ENCODE results near the gene NLN. TPM values are rescaled to one million over a fixed set of nuclear protein-coding genes. Genes with fewer than 3 reads are reported as not detected.
"Not testable (repeated sequence)": the region's sequence is repeated elsewhere in the genome, so short reads cannot be mapped to it uniquely, and the experiment has no call there.

The NLN gene
- total and polyA plus RNA-seq, 9 donors: 10.2 to 19.6 (median 17.0) TPM

DNA sequence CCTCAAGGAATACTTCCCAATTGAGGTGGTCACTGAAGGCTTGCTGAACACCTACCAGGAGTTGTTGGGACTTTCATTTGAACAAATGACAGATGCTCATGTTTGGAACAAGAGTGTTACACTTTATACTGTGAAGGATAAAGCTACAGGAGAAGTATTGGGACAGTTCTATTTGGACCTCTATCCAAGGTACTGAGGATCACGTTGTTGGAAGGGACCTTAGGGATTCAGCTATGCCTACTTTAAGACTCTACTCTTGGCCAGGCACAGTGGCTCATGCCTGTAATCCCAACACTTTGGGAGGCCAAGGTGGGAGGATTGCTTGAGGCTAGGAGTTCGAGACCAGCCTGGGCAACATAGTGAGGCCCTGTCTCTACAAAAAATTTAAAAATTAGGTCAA, 66.3 kb downstream of the NLN start:
- WGBS (ENCODE audit: insufficient coverage): 85% methylated on average over 1 of the region's 2 CpGs
- H3K4me3 ChIP-seq (ENCODE audit: low read length); H3K9me3 ChIP-seq (replicated peaks; ENCODE audit: control insufficient read depth, low read depth, low read length); H3K27me3 ChIP-seq (ENCODE audit: control insufficient read depth, insufficient read depth, low read length); H3K27ac ChIP-seq (ENCODE audit: low read length); DNase-seq; H3K4me1 ChIP-seq (ENCODE audit: control insufficient read depth, insufficient read depth, low read length): not testable (repeated sequence)
- H3K36me3 ChIP-seq (ENCODE audit: control insufficient read depth, insufficient read depth, low read length): peaks cover 11% of the 10 kb centered on the region

DNA sequence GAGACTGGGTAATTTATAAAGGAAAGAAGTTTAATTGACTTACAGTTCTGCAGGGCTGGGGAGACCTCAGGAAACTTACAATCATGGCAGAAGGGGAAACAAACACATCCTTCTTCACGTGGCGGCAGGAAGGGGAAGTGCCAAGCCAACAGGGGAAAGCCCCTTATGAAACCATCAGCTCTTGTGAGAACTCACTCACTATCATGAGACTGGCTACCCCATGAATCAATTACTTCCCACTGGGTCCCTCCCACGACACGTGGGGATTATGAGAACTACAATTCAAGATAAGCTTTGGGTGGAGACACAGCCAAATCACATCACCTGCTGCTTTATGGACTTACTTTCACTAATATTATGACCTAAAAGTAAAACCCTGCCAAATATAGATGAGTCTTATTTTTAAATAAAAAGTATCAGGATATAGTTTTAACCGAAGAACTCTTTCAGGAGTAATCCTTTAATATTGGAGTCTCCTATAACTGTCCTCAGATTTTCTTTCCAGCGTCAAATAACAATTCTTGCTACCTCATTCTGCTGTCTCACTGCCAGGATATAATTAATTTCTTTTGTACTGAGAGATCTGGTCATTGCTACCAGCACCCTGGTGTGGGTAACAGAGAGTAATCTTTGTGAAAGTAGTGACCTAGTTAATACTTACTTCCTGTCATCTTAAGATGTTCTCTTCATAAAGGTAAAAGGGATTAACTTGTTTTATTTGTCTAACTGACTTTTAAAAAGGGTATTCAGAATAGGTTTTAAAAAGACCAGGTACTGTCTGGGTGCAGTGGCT, 68.6 kb downstream of the NLN start:
- H3K9me3 ChIP-seq (replicated peaks; ENCODE audit: control insufficient read depth, low read depth, low read length): no peaks in the 10 kb centered on the region
- WGBS (ENCODE audit: insufficient coverage): 64% methylated on average over 2 of the region's 6 CpGs
- H3K27ac ChIP-seq (ENCODE audit: low read length): no peak overlapping the region
- H3K36me3 ChIP-seq (ENCODE audit: control insufficient read depth, insufficient read depth, low read length): peaks cover 13% of the 10 kb centered on the region
- no peak overlapping the region for H3K4me3 ChIP-seq (ENCODE audit: low read length)
- no peaks in the 10 kb centered on the region for H3K27me3 ChIP-seq (ENCODE audit: control insufficient read depth, insufficient read depth, low read length)
- DNase-seq: no peak
- no peaks in the 10 kb centered on the region for H3K4me1 ChIP-seq (ENCODE audit: control insufficient read depth, insufficient read depth, low read length)

DNA sequence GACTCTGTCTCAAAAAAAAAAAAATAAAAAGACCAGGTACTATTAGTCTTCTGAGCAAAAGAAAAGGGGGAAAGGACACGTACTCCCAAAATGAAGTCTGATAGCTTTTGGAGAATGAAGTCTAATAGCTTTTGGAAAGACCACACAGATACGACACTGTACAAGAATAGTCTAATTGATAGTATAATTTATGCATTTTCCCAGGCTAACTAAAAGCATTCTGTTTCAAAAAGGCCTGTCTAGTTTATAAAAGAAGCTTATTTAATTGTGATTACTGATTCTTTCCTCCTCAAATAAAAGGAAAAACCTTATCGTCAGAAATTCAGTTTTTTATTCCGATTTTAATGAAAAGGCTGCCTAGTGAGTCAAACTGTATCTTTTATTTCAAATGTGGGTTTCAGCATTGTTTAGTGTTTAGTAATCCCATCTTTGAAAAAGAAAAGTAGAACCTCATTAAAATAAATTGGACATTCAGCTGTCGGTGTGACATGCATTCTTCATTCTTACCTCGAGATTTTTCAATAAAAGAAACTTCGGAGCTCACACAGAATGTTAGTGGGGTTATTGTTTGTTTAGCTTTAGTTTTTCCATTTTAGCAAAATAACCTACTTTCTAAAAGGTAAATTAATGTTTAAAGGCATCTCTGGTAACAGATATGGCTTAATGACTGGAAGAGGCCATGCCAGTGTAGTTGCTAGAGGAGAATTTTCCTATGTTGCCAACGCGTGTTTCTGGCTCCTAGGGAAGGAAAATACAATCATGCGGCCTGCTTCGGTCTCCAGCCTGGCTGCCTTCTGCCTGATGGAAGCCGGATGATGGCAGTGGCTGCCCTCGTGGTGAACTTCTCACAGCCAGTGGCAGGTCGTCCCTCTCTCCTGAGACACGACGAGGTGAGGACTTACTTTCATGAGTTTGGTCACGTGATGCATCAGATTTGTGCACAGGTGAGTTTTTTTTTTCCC, 70.0 kb downstream of the NLN start:
- H3K4me1 ChIP-seq (ENCODE audit: control insufficient read depth, insufficient read depth, low read length): no peaks in the 10 kb centered on the region
- no peak overlapping the region for H3K27ac ChIP-seq (ENCODE audit: low read length)
- H3K4me3 ChIP-seq (ENCODE audit: low read length): no peak overlapping the region
- peaks cover 13% of the 10 kb centered on the region for H3K36me3 ChIP-seq (ENCODE audit: control insufficient read depth, insufficient read depth, low read length)
- no peaks in the 10 kb centered on the region for H3K27me3 ChIP-seq (ENCODE audit: control insufficient read depth, insufficient read depth, low read length)
- 68% methylated on average over 7 of the region's 17 CpGs for WGBS (ENCODE audit: insufficient coverage)
- DNase-seq: peak; percentile 72
- H3K9me3 ChIP-seq (replicated peaks; ENCODE audit: control insufficient read depth, low read depth, low read length): no peaks in the 10 kb centered on the region

DNA sequence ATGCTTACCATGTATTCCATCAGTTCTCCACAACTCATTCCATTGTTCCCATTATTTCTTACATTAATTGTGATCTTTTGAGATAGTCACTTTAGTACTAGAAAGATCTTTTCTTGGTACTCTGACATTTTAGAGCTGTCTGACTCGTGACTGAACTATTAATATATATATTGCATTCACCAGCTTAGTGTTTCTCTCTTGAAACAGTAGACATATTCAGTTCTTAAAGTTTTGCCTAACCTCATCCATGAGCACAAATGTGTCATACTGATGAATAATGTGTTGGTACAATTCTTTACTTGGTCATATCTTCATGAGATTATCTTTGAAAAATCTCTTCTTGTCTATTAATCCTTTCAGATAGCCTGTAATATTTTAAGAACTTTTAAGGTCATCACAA, 74.3 kb downstream of the NLN start:
- no peaks in the 10 kb centered on the region for H3K27me3 ChIP-seq (ENCODE audit: control insufficient read depth, insufficient read depth, low read length)
- H3K4me1 ChIP-seq (ENCODE audit: control insufficient read depth, insufficient read depth, low read length): no peaks in the 10 kb centered on the region
- WGBS (ENCODE audit: insufficient coverage): no CpG with 5 or more reads among the region's 1 CpG
- H3K9me3 ChIP-seq (replicated peaks; ENCODE audit: control insufficient read depth, low read depth, low read length): no peaks in the 10 kb centered on the region
- H3K27ac ChIP-seq (ENCODE audit: low read length): no peak overlapping the region
- no peak overlapping the region for H3K4me3 ChIP-seq (ENCODE audit: low read length)
- H3K36me3 ChIP-seq (ENCODE audit: control insufficient read depth, insufficient read depth, low read length): peaks cover 6% of the 10 kb centered on the region
- DNase-seq: no peak

DNA sequence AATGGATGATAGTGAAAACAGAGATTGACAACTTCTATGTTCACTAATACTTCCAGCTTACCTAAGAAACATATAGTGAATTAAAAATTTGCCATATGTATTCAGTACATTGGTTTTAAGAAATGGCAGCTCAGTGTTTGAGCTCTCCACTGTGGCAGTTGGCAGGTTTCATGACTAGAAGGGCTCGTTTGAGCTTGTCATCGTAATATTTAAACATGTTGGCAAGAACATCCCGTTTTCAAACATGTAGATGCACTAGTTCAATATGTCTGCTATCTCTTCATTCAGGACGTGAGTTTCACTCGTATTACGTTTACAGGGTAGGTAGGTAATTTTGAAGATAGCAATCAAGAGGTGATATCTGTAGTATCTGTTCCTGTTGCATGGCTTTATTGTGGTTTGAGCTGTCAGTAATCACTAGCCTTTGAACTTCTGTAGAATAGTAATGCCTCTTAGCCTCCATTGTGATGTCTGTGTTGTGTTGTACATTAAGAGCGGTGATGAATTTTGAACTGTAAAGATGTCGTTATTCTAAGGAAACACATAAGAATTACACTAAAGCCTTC, 74.8 kb downstream of the NLN start:
- H3K4me3 ChIP-seq (ENCODE audit: low read length): no peak overlapping the region
- DNase-seq: no peak
- H3K27ac ChIP-seq (ENCODE audit: low read length): no peak overlapping the region
- H3K4me1 ChIP-seq (ENCODE audit: control insufficient read depth, insufficient read depth, low read length): no peaks in the 10 kb centered on the region
- peaks cover 6% of the 10 kb centered on the region for H3K36me3 ChIP-seq (ENCODE audit: control insufficient read depth, insufficient read depth, low read length)
- WGBS (ENCODE audit: insufficient coverage): 93% methylated on average over 5 of the region's 8 CpGs
- H3K9me3 ChIP-seq (replicated peaks; ENCODE audit: control insufficient read depth, low read depth, low read length): no peaks in the 10 kb centered on the region
- no peaks in the 10 kb centered on the region for H3K27me3 ChIP-seq (ENCODE audit: control insufficient read depth, insufficient read depth, low read length)

DNA sequence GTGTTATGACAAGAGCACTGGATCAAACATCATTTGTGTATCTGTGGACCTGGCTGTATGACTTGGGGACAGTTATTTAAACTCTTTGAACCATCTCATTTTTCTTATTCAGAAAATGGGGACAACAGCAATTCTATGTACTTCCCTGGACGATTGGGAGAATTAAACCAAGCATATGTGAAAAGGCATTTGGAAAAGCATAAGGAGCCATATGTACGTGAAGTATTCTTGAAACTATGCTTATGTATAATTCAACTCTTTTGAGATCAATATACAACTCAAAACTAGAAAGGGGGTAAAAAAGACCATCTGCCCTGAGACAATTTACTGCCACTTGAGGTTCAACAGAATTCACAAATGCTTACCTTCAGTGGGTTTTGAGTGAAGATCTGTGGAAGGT, 75.5 kb downstream of the NLN start:
- Histone ChIP-seq H3K36me3 (ENCODE audit: control insufficient read depth, insufficient read depth, low read length) (peaks cover 6% of the 10 kb centered on the region), H3K4me3 (ENCODE audit: low read length) (no peak overlapping the region), H3K27me3 (ENCODE audit: control insufficient read depth, insufficient read depth, low read length) (no peaks in the 10 kb centered on the region), H3K27ac (ENCODE audit: low read length) (no peak overlapping the region), H3K4me1 (ENCODE audit: control insufficient read depth, insufficient read depth, low read length) (no peaks in the 10 kb centered on the region), H3K9me3 (replicated peaks; ENCODE audit: control insufficient read depth, low read depth, low read length) (peaks cover 3% of the 10 kb centered on the region)
- no CpG with 5 or more reads among the region's 2 CpGs for WGBS (ENCODE audit: insufficient coverage)
- DNase-seq: no peak

DNA sequence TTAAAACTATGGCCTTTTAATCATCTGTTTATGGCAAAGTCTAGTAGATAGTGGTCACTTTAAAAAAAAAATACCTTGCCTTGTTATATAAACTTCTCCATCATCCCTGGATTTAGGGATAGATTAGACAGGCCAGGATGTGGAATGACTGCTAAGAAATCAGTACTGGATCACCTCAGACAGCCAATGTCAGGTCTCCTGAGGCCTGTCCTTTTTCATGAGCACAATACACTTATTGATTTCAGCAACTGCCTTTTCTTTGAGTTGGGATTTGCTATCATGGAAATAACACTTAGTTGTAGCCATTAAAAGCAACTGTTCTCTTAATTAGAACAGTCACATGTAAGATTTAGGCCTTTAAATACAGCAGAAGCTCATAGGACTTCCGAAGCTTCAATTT, 77.9 kb downstream of the NLN start:
- no CpG with 5 or more reads among the region's 1 CpG for WGBS (ENCODE audit: insufficient coverage)
- no peak for DNase-seq
- H3K27ac ChIP-seq (ENCODE audit: low read length): no peak overlapping the region
- H3K4me1 ChIP-seq (ENCODE audit: control insufficient read depth, insufficient read depth, low read length): no peaks in the 10 kb centered on the region
- H3K9me3 ChIP-seq (replicated peaks; ENCODE audit: control insufficient read depth, low read depth, low read length): peaks cover 12% of the 10 kb centered on the region
- no peaks in the 10 kb centered on the region for H3K27me3 ChIP-seq (ENCODE audit: control insufficient read depth, insufficient read depth, low read length)
- no peak overlapping the region for H3K4me3 ChIP-seq (ENCODE audit: low read length)
- peaks cover 8% of the 10 kb centered on the region for H3K36me3 ChIP-seq (ENCODE audit: control insufficient read depth, insufficient read depth, low read length)

DNA sequence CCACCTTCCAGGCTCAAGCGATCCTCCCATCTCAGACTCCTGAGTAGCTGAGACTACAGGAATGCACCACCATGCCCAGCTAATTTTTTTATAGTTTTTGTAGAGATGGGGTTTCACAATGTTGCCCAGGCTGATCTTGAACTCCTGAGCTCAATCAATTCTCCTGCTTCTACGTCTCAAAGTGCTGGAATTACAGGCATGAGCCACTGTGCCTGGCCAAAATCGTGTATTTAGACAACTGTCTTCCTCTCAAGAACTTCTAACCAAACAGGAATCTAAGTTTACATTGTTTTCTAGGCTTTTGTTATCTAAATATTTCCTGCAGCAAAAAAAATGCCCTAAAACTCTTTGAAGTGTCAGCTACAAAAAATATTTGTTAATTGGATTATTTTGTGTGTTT, 78.8 kb downstream of the NLN start:
- Histone ChIP-seq H3K27ac (ENCODE audit: low read length) (no peak overlapping the region), H3K9me3 (replicated peaks; ENCODE audit: control insufficient read depth, low read depth, low read length) (peaks cover 12% of the 10 kb centered on the region), H3K4me3 (ENCODE audit: low read length) (no peak overlapping the region), H3K27me3 (ENCODE audit: control insufficient read depth, insufficient read depth, low read length) (no peaks in the 10 kb centered on the region), H3K36me3 (ENCODE audit: control insufficient read depth, insufficient read depth, low read length) (peaks cover 8% of the 10 kb centered on the region), H3K4me1 (ENCODE audit: control insufficient read depth, insufficient read depth, low read length) (no peaks in the 10 kb centered on the region)
- no peak for DNase-seq
- WGBS (ENCODE audit: insufficient coverage): 100% methylated on average over 2 of the region's 3 CpGs

DNA sequence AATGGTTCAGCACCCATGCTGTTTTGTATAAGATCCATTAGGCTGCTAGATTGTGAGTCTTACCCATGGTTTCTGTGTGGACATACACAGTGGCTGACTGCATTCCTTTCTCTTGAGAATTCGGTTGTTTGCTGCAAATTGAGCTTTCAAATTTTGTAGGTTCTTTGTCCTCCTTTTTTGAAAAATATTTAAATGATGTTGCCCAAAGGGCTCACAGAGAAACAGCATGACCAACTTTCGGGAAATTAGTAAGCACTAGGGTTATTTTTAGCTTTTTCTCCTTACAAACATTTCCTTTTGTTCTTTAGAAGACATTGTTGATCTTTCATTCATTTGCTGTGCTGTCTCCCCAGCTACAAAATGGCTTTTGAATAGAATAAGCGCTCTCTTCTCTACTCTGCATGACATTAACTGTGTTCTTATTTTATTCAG, 79.4 kb downstream of the NLN start:
- no CpG with 5 or more reads among the region's 3 CpGs for WGBS (ENCODE audit: insufficient coverage)
- Histone ChIP-seq H3K36me3 (ENCODE audit: control insufficient read depth, insufficient read depth, low read length) (peaks cover 10% of the 10 kb centered on the region), H3K27ac (ENCODE audit: low read length) (no peak overlapping the region), H3K27me3 (ENCODE audit: control insufficient read depth, insufficient read depth, low read length) (no peaks in the 10 kb centered on the region), H3K4me1 (ENCODE audit: control insufficient read depth, insufficient read depth, low read length) (no peaks in the 10 kb centered on the region), H3K4me3 (ENCODE audit: low read length) (no peak overlapping the region), H3K9me3 (replicated peaks; ENCODE audit: control insufficient read depth, low read depth, low read length) (peaks cover 12% of the 10 kb centered on the region)
- DNase-seq: no peak

DNA sequence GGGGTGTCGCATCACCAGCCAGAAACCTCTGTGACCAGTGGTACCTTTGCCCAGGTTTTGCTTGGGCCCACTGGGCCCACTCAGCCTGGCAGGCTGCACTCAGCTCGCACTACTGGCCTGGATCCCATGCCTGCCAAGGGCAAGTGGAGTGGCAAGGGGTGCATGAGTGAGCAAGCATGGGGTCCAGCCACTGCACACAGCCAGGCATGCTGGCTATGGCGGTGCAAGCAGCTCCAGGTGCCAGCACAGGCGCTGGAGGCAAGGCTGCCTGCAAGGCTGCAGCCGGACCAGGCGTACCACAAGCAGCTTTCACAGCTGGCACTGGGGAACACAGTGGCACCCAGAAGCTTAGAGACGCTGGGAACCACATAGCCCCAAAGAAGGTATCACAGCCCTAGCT, 80.1 kb downstream of the NLN start:
- H3K27ac ChIP-seq (ENCODE audit: low read length): no peak overlapping the region
- WGBS (ENCODE audit: insufficient coverage): 98% methylated on average over 5 of the region's 7 CpGs
- H3K9me3 ChIP-seq (replicated peaks; ENCODE audit: control insufficient read depth, low read depth, low read length): peaks cover 12% of the 10 kb centered on the region
- no peaks in the 10 kb centered on the region for H3K27me3 ChIP-seq (ENCODE audit: control insufficient read depth, insufficient read depth, low read length)
- H3K36me3 ChIP-seq (ENCODE audit: control insufficient read depth, insufficient read depth, low read length): peaks cover 10% of the 10 kb centered on the region
- no peak overlapping the region for H3K4me3 ChIP-seq (ENCODE audit: low read length)
- H3K4me1 ChIP-seq (ENCODE audit: control insufficient read depth, insufficient read depth, low read length): no peaks in the 10 kb centered on the region
- DNase-seq: no peak

Measured in muscle of leg (tissue), 11 donors.